Ovary (tissue), 9 donors: ENCODE data around the gene ZCCHC14. TPM values are rescaled to one million over a fixed set of nuclear protein-coding genes. Genes with fewer than 3 reads are reported as not detected.

Experiments used
- DNase-seq, 5 donors: peaks; one replicate each; pipeline ENCODE4 v3.0.0-alpha.2; 2019 to 2020
- H3K27ac ChIP-seq, 2 donors: fragments of 200-600 bp; one replicate each; pipeline versions ENCODE4 v1.5.1 to v1.8.0; 2019 to 2022
- H3K27me3 ChIP-seq: fragments of 200-600 bp; one replicate; pipeline ENCODE4 v1.8.0; 2022
- H3K36me3 ChIP-seq: fragments of 200-600 bp; sonication (generic); one replicate; pipeline ENCODE4 v1.5.1; 2019
- H3K4me1 ChIP-seq: one replicate; pipeline ENCODE4 v1.8.1; 2013; ENCODE audit warnings: mild to moderate bottlenecking, moderate library complexity; ENCODE audit not compliant: insufficient read depth
- H3K4me3 ChIP-seq: fragments of 200-600 bp; sonication (generic); one replicate; pipeline ENCODE4 v1.5.1; 2017
- H3K9me3 ChIP-seq, 2 donors: fragments of 200-600 bp in 1 of 2; sonication (generic) in 1 of 2; one replicate each; pipeline versions ENCODE4 v1.5.1 to v1.8.1; 2013 to 2019; ENCODE audit warnings: mild to moderate bottlenecking in 1 of 2, moderate library complexity in 1 of 2
- EP300 ChIP-seq: sonication (generic); formaldehyde crosslinking; IDR thresholded peaks from one replicate; pipeline ENCODE4 v1.6.1; 2017; ENCODE audit warnings: antibody characterized with exemption
- POLR2A ChIP-seq: fragments of 450-650 bp; IDR thresholded peaks from one replicate; pipeline ENCODE4 v1.6.1; 2017; ENCODE audit warnings: antibody characterized with exemption, mild to moderate bottlenecking, moderate library complexity
- WGBS, 3 donors: extraction: QIAGEN DNeasy Blood & Tissue Kit in 1 of 3; methylation state at CpG; one replicate each; pipeline versions ENCODE4 v1.1.5 to v1.1.7; 2013 to 2017; 5-methylcytosine and 5-hydroxymethylcytosine counted together
- intact Hi-C, 4 donors: fragments of 100-400 bp; cut with DNase I; formaldehyde crosslinking; loops; one replicate each; pipeline versions ENCODE4 v1.11.0 to v1.15.1; 2022 to 2023
- polyA plus RNA-seq, 2 donors: library from polyadenylated mRNA; stranded (reverse); fragments of 200-250 nt in 1 of 2; fragments of 350-450 nt in 1 of 2; fragmentation: Illumina TruSeq in 1 of 2; extraction: RNeasy Lipid Tissue Mini Kit (QIAGEN cat#74804) in 1 of 2; gene quantifications; one replicate each; pipeline ENCODE4 v1.2.3, GENCODE V29; 2013 to 2014
- total RNA-seq, 7 donors: library from RNA; depleted of rRNA in 2 of 7; stranded (reverse); fragments of >200 nt in 2 of 7; fragmentation: NEBNext Ultra II Directional in 3 of 7; extraction: Animal tissue kit (Norgen Biotek cat#: 25700) in 3 of 7; gene quantifications; one replicate each; pipeline versions ENCODE4 v1.1.0 to v1.2.4, GENCODE V29; 2016 to 2023
- TF ChIP-seq, protein P1 (sequence below), 3 donors: fragments of 450-650 bp in 2 of 3; fragments of 200-600 bp in 1 of 3; IDR thresholded peaks; one replicate each; pipeline versions ENCODE4 v1.5.1 to v1.8.0; 2016 to 2022; ENCODE audit warnings: antibody characterized with exemption in 3 of 3, mild to moderate bottlenecking in 1 of 3
- donor health status: DM: no; HTN: no; CAD: no; lungs with moderate emphysema.
- donor health status: DM: no; HTN: no; CAD: no.
- donor health status: Bipolar disorder and iron deficiency.
- donor health status: DM: yes; HTN: yes; CAD: no.
- donor health status: DM: no; HTN: no; CAD: no.
- donor health status: DM: yes; HTN: yes; CAD: no.

Gene ZCCHC14
- total and polyA plus RNA-seq, 9 donors, result 16.1 to 37.6 (median 31.0) TPM

DNA sequence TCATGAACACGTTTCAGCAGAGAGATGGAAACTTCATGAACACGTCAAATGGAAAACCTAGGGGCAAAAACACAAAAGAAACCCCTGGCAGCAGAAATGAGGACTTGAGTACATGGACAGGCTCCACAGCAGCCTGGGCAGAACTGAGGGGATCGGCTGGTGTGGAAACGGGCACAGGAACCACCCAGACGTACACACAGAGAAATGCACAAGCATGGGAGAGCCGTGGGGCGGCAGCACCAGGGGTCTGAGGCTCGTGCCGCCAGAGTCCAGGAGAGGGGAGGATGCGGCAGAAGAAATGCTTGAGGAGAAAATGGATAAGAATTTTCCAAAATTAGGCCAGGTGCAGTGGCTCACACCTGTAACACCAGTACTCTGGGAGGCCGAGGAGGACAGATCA is 70.7 kb downstream of the ZCCHC14 start:
- H3K36me3 ChIP-seq, result no peaks in the 10 kb centered on the region
- H3K4me3 ChIP-seq, result no peak overlapping the region
- intact Hi-C loops, result no loop called here
- H3K9me3 ChIP-seq, result no peaks in the 10 kb centered on the region
- 96 to 97% (median 96%) methylated on average over 11 of the region's 11 CpGs for WGBS, 3 donors
- TF ChIP-seq, protein P1, sequence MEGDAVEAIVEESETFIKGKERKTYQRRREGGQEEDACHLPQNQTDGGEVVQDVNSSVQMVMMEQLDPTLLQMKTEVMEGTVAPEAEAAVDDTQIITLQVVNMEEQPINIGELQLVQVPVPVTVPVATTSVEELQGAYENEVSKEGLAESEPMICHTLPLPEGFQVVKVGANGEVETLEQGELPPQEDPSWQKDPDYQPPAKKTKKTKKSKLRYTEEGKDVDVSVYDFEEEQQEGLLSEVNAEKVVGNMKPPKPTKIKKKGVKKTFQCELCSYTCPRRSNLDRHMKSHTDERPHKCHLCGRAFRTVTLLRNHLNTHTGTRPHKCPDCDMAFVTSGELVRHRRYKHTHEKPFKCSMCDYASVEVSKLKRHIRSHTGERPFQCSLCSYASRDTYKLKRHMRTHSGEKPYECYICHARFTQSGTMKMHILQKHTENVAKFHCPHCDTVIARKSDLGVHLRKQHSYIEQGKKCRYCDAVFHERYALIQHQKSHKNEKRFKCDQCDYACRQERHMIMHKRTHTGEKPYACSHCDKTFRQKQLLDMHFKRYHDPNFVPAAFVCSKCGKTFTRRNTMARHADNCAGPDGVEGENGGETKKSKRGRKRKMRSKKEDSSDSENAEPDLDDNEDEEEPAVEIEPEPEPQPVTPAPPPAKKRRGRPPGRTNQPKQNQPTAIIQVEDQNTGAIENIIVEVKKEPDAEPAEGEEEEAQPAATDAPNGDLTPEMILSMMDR (IDR thresholded peaks at IDR 0.05), result no peak
- TF ChIP-seq EP300 (no peak), POLR2A (no peak)
- DNase-seq, result no peak
- H3K27me3 ChIP-seq, result no peaks in the 10 kb centered on the region
- H3K27ac ChIP-seq, result no peak overlapping the region
- no peaks in the 10 kb centered on the region for H3K4me1 ChIP-seq

DNA sequence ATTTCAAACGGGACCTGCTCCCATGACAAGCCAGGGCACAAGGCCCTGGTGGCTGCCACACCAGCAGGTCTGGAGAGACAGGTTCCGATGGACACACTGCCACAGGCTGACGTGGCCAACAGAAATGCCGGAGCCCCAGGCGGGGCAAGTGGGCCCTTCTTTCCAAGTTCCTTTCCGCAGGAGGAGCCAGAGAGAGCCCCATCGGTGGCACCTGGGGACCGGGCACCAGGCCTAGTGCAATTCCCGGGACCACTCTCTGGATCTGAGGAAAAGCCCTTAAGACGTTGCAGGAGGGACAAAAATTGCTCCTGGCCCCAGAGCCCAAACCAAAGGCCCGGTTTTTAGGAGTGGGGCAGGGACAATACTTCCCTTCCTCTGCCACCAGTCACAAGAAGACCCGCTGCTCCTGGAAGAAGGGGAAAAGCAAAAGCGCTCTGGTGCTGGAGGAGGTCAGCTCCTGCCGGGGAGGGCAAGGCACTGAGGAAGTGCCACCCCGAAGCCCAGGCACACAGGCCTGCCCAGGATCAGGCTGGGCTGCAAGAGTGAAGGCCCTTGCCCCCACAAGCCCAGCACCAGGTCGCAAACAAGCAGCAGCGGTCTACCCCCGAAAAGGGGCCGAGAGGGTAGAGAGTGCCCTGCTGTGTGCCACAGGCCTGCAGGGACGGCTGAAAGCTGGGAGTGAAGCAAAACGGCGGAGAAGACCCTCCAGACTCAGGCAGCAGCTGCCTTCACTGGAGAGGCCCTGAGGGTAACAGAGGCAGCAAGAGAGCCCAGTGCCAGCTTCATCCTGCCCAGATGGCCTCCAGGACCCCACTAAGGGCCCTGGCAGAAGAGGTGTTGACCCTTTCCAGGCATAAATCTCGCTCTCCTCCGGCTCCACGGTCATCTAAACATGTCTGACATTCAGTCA is 71.6 kb downstream of the ZCCHC14 start:
- TF ChIP-seq, protein P1 (IDR thresholded peaks at IDR 0.05), result no peak
- no peak for TF ChIP-seq EP300
- no peak for TF ChIP-seq POLR2A
- Histone ChIP-seq H3K27ac (no peak overlapping the region), H3K4me3 (no peak overlapping the region), H3K27me3 (no peaks in the 10 kb centered on the region), H3K4me1 (no peaks in the 10 kb centered on the region), H3K9me3 (no peaks in the 10 kb centered on the region), H3K36me3 (no peaks in the 10 kb centered on the region)
- no peak for DNase-seq
- 95 to 97% (median 95%) methylated on average over 25 of the region's 25 CpGs for WGBS, 3 donors
- intact Hi-C loops, result no loop called here

DNA sequence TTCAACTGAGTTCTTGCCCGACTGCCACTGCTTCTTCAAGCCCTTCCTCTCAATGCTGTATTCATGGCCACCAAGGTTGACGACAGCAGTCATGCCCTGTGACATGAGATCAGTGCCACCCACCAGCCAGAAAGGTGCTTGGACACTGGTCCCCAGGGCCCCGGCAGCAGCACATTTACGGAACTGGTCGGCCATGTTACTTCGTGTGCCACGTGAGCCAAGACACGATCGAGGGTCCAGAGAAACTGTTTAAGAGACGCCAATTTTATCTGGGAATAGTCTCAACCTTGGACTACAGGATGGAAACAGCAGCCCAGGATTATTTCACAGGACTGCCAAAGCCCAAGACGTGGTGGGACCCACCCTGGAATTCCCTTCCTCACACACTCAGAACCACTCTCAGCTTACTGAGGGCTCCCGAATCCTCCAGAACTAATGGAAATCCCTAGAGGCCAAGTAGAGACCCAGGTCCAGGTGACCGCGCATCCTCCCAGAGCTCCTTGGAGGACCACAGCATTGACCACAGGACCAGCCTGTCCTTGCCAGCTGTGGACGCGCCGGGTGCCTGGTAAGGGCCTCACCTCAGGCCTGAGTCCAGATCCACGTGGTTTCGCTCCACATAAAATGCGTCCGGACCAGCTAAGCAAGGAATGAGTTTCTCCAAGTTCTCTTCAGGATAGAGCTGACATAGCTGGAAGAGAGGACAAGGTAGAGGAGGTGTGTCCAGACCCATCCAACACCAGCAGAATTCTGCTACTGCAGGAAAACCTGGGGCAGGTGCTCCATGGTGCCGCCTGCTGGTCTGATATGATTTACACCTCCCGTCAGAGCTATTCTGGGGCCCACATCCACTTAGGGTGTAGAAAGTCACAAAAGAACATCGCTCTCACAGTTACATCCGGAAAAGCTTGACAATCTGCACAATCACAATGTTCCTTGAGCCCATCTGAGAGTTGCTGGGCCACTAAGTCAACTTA is 72.5 kb downstream of the ZCCHC14 start:
- no peaks in the 10 kb centered on the region for H3K27me3 ChIP-seq
- DNase-seq, result no peak
- intact Hi-C loops, result no loop called here
- 91 to 94% (median 93%) methylated on average over 25 of the region's 25 CpGs for WGBS, 3 donors
- no peak overlapping the region for H3K27ac ChIP-seq
- H3K9me3 ChIP-seq, result no peaks in the 10 kb centered on the region
- H3K4me3 ChIP-seq, result no peak overlapping the region
- no peaks in the 10 kb centered on the region for H3K4me1 ChIP-seq
- no peaks in the 10 kb centered on the region for H3K36me3 ChIP-seq
- TF ChIP-seq EP300 (no peak), POLR2A (no peak)
- TF ChIP-seq, protein P1 (IDR thresholded peaks at IDR 0.05), result no peak

DNA sequence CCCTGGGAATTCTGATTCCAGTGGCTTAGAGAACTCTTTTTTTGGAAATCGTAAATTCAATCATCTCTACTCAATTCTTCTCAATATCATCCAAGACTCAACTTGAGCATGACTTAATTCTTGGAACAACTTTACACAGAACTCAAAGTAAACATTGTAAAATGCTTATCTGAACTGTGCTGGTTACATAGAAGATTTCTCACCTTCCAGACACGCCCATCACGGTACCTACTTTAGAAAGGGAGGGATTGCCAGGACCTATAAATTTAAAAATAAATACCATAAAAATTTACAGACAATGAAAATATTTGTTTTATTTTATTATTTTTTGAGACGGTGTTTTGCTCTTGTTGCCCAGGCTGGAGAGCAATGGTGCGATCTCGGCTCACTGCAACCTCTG is 74.2 kb downstream of the ZCCHC14 start:
- no peaks in the 10 kb centered on the region for H3K27me3 ChIP-seq
- intact Hi-C loops, result loop anchor here in 3 of 4 donors (10.0 kb wide), 4 partner anchors 126 to 346 kb away; partner anchors contain the start of gene KLHDC4 (in 1 of the 3)
- no peak for DNase-seq
- TF ChIP-seq, protein P1 (IDR thresholded peaks at IDR 0.05), result no peak
- no peak for TF ChIP-seq EP300
- no peak for TF ChIP-seq POLR2A
- 78 to 85% (median 78%) methylated on average over 6 of the region's 6 CpGs for WGBS, 3 donors
- no peaks in the 10 kb centered on the region for H3K4me1 ChIP-seq
- no peak overlapping the region for H3K4me3 ChIP-seq
- no peaks in the 10 kb centered on the region for H3K36me3 ChIP-seq
- H3K27ac ChIP-seq, result no peak overlapping the region
- no peaks in the 10 kb centered on the region for H3K9me3 ChIP-seq
